Measurements from ENCODE around the gene MYT1. TPM values are rescaled to one million over a fixed set of nuclear protein-coding genes. Genes with fewer than 3 reads are reported as not detected.

Gene MYT1
- total and polyA plus RNA-seq, 2 of the 13 experiments (the other 11 are each of a cell fraction or from before 2014, with no cell fraction given), result 0.58 to 2.5 TPM

GRCh38 chr20:64238115-64238825 is 74.0 kb downstream of the MYT1 start (continued):
- peak; percentile 78; the same call in 1 of the 2 replicates for TF ChIP-seq FUBP1 (CRISPR knock-in tag; IDR thresholded peaks at IDR 0.05; ENCODE audit: borderline replicate concordance)
- no peak for TF ChIP-seq ZNF354B (CRISPR knock-in tag; IDR thresholded peaks at IDR 0.05)
- TF ChIP-seq KLF9 (CRISPR knock-in tag; IDR thresholded peaks at IDR 0.05; ENCODE audit: low read depth), result no peak
- peak; percentile 49; the same call in 1 of the 2 replicates for TF ChIP-seq DRAP1 (CRISPR knock-in tag; IDR thresholded peaks at IDR 0.05)
- no peak for TF ChIP-seq THYN1 (CRISPR knock-in tag; IDR thresholded peaks at IDR 0.05; ENCODE audit: borderline replicate concordance, low read depth)
- TF ChIP-seq ZNF7 (CRISPR knock-in tag; IDR thresholded peaks at IDR 0.05), result no peak
- no peak for TF ChIP-seq LCORL (IDR thresholded peaks at IDR 0.05)
- TF ChIP-seq LCORL (CRISPR knock-in tag; IDR thresholded peaks at IDR 0.05), result peak; percentile 96; the same call in 1 of the 2 replicates
- TF ChIP-seq TCF7L2 (IDR thresholded peaks at IDR 0.05; ENCODE audit: low read depth, low read length), result no peak
- TF ChIP-seq ZNF850 (CRISPR knock-in tag; conservative IDR thresholded peaks at IDR 0.05), result no peak
- no peak for TF ChIP-seq ZNF563 (CRISPR knock-in tag; IDR thresholded peaks at IDR 0.05)
- TF ChIP-seq SNAPC4 (CRISPR knock-in tag; IDR thresholded peaks at IDR 0.05), result no peak
- TF ChIP-seq NFKBIZ (CRISPR knock-in tag; IDR thresholded peaks at IDR 0.05), result 0 out of 2 replicates have a peak, but pooled peaks have one; percentile 40
- no peak for TF ChIP-seq ARNT2 (CRISPR knock-in tag; IDR thresholded peaks at IDR 0.05; ENCODE audit: low read depth)
- no peak for TF ChIP-seq ZNF589 (CRISPR knock-in tag; conservative IDR thresholded peaks at IDR 0.05)
- TF ChIP-seq NFAT5 (CRISPR knock-in tag; IDR thresholded peaks at IDR 0.05), result no peak
- TF ChIP-seq KDM3A (CRISPR knock-in tag; IDR thresholded peaks at IDR 0.05; ENCODE audit: low read depth), result peak; percentile 47; the same call in 1 of the 2 replicates

All from HepG2 (cell line).